RWPE2 (cell line): ENCODE data around the gene CCDC74B.
A peak's percentile ranks its signal among the peaks of the same experiment; 100 is the strongest.
"Not testable (repeated sequence)": the region's sequence is repeated elsewhere in the genome, so short reads cannot be mapped to it uniquely, and the experiment has no call there.

ENCODE experiments used
- ATAC-seq: fragments of 200-7000 bp; cut with Tn5 transposase; 3 replicates; pipeline ENCODE4 v1.9.1; 2021; ENCODE audit warnings: low read depth
- DNase-seq: peaks from one replicate; pipeline ENCODE4 v3.0.0-alpha.2; 2020; ENCODE audit warnings: low spot score
- H3K27ac ChIP-seq: fragments of 450-650 bp; 2 replicates; pipeline ENCODE4 v1.5.1; 2017; ENCODE audit warnings: mild to moderate bottlenecking; ENCODE audit not compliant: poor library complexity, severe bottlenecking
- H3K27me3 ChIP-seq: fragments of 250-450 bp; sonication (Bioruptor Pico); 2 replicates; pipeline ENCODE4 v1.5.1; 2021; ENCODE audit warnings: mild to moderate bottlenecking, moderate library complexity; ENCODE audit not compliant: insufficient read depth, poor library complexity, severe bottlenecking
- H3K36me3 ChIP-seq: fragments of 250-450 bp; sonication (Bioruptor Pico); 2 replicates; pipeline ENCODE4 v1.5.1; 2020; ENCODE audit warnings: low read depth, mild to moderate bottlenecking, moderate library complexity
- H3K4me1 ChIP-seq: fragments of 250-450 bp; sonication (Bioruptor Pico); 2 replicates; pipeline ENCODE4 v1.5.1; 2021; ENCODE audit warnings: mild to moderate bottlenecking, moderate library complexity; ENCODE audit not compliant: insufficient read depth, poor library complexity, severe bottlenecking
- H3K4me3 ChIP-seq: fragments of 250-450 bp; sonication (Bioruptor Pico); 2 replicates; pipeline ENCODE4 v1.5.1; 2021; ENCODE audit warnings: mild to moderate bottlenecking, moderate library complexity; ENCODE audit not compliant: severe bottlenecking
- H3K9me3 ChIP-seq: fragments of 250-450 bp; sonication (Bioruptor Pico); 2 replicates; pipeline ENCODE4 v1.5.1; 2021; ENCODE audit warnings: mild to moderate bottlenecking, moderate library complexity; ENCODE audit not compliant: severe bottlenecking
- TF ChIP-seq, protein P1 (sequence below): fragments of 450-650 bp; IDR thresholded peaks from one replicate; pipeline ENCODE4 v1.5.1; 2017; ENCODE audit warnings: mild to moderate bottlenecking, moderate library complexity; ENCODE audit not compliant: poor library complexity, severe bottlenecking

Gene CCDC74B

GRCh38 chr2:130138326-130138725 lies 6.6 kb downstream of the CCDC74B start:
- H3K36me3 ChIP-seq, H3K4me3 ChIP-seq, H3K4me1 ChIP-seq, H3K27ac ChIP-seq, H3K27me3 ChIP-seq, ATAC-seq, DNase-seq, H3K9me3 ChIP-seq: not testable (repeated sequence)

GRCh38 chr2:130137118-130137517 lies 7.8 kb downstream of the CCDC74B start:
- H3K4me3 ChIP-seq, H3K4me1 ChIP-seq, H3K27ac ChIP-seq, H3K36me3 ChIP-seq, H3K9me3 ChIP-seq, DNase-seq, ATAC-seq, H3K27me3 ChIP-seq: not testable (repeated sequence)

GRCh38 chr2:130136546-130136945 lies 8.4 kb downstream of the CCDC74B start:
- not testable (repeated sequence) for H3K4me1 ChIP-seq, H3K4me3 ChIP-seq, DNase-seq, ATAC-seq, H3K36me3 ChIP-seq, H3K27me3 ChIP-seq, H3K27ac ChIP-seq, H3K9me3 ChIP-seq

DNA sequence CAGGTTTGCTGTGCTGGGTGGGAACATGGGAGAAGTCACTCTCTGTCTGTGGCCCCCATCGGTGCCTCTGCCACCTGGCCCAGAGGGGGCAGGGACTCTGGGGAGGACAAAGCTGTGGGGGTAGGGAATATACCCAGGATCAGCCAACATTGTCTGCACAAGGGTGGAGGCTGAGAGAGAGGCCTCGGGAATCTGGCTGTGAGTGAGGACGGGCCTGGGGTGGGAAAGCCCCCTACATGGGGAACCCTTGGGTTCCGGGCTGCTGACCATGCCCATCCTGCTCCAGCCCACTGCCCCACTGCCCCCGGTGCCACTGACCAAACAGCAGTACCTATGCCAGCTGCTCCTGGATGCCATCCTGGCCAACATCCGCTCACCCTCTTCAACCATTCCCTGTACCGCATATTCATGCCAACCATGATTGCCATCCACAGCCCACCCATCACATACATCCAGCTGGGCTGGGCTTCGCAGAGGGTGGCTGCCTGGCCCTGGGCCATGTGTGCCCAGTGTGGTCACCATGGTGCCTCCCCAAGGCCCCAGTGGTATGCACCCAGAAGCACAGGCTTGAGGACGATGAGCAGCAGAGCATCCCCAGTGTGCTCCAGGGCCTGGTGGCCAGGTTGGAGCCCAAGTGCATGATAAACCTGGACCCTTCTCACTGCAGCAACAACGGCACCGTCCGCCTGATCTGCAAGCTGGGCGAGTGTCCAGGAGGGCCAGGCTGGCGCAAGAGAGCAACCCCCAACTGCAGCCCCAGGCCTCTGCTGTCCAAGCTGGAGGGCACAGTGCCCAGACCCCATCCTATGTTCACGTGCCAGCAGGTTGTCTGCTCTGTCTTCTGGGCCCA lies 9.0 kb downstream of the CCDC74B start:
- no peak for ATAC-seq
- no peaks in the 10 kb centered on the region for H3K27me3 ChIP-seq

GRCh38 chr2:130129120-130129829 lies 15.6 kb downstream of the CCDC74B start, which contains the start of gene POTEF:
Gene POTEF (minus strand): TSS chr2:130129222. CDS start chr2:130120515, 8,707 bp downstream.
- H3K4me3 ChIP-seq, H3K27me3 ChIP-seq, DNase-seq, H3K9me3 ChIP-seq, H3K36me3 ChIP-seq, H3K4me1 ChIP-seq, ATAC-seq, H3K27ac ChIP-seq: not testable (repeated sequence)

More for the DNA sequence above, 9.0 kb downstream of the CCDC74B start:
- Histone ChIP-seq H3K36me3 (no peaks in the 10 kb centered on the region), H3K4me3 (no peak overlapping the region), H3K9me3 (no peaks in the 10 kb centered on the region), H3K27ac (no peak overlapping the region), H3K4me1 (no peaks in the 10 kb centered on the region)
- TF ChIP-seq, protein P1, sequence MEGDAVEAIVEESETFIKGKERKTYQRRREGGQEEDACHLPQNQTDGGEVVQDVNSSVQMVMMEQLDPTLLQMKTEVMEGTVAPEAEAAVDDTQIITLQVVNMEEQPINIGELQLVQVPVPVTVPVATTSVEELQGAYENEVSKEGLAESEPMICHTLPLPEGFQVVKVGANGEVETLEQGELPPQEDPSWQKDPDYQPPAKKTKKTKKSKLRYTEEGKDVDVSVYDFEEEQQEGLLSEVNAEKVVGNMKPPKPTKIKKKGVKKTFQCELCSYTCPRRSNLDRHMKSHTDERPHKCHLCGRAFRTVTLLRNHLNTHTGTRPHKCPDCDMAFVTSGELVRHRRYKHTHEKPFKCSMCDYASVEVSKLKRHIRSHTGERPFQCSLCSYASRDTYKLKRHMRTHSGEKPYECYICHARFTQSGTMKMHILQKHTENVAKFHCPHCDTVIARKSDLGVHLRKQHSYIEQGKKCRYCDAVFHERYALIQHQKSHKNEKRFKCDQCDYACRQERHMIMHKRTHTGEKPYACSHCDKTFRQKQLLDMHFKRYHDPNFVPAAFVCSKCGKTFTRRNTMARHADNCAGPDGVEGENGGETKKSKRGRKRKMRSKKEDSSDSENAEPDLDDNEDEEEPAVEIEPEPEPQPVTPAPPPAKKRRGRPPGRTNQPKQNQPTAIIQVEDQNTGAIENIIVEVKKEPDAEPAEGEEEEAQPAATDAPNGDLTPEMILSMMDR: no peak
- no peak for DNase-seq

- not testable (repeated sequence) for H3K36me3 ChIP-seq, H3K27ac ChIP-seq, H3K4me1 ChIP-seq, ATAC-seq, H3K4me3 ChIP-seq, H3K9me3 ChIP-seq, H3K27me3 ChIP-seq, DNase-seq
These were observed 16.4 kb downstream of the CCDC74B start for GRCh38 chr2:130128464-130128863.

GRCh38 chr2:130127726-130128125 lies 17.2 kb downstream of the CCDC74B start:
- not testable (repeated sequence) for H3K4me1 ChIP-seq, DNase-seq, H3K36me3 ChIP-seq, H3K27ac ChIP-seq, H3K9me3 ChIP-seq, H3K27me3 ChIP-seq, H3K4me3 ChIP-seq
- peak; percentile 14; the same call in 1 of the 3 replicates for ATAC-seq

GRCh38 chr2:130120924-130121323 lies 24.0 kb downstream of the CCDC74B start:
- H3K4me1 ChIP-seq, H3K9me3 ChIP-seq, H3K36me3 ChIP-seq, DNase-seq, H3K4me3 ChIP-seq, H3K27ac ChIP-seq, ATAC-seq, H3K27me3 ChIP-seq: not testable (repeated sequence)

- not testable (repeated sequence) for DNase-seq, H3K27ac ChIP-seq, H3K9me3 ChIP-seq, ATAC-seq, H3K4me3 ChIP-seq, H3K36me3 ChIP-seq, H3K4me1 ChIP-seq, H3K27me3 ChIP-seq
These were observed 42.1 kb downstream of the CCDC74B start for GRCh38 chr2:130102597-130103363.
